Hematopoietic multipotent progenitor cell treated with erythropoietin and hydrocortisone succinate and interleukin-3 and kit ligand, for 17 days (in vitro differentiated cells): ENCODE measurements around the gene MYL10.

Experiments
- DNase-seq: peaks from one replicate; pipeline ENCODE4 v3.0.0-alpha.2; 2015; ENCODE audit warnings: low spot score

The MYL10 gene

GRCh38 chr7:101629171-101629570 lies at the start of gene MYL10:
MYL10 (minus strand) TSS chr7:101629296; CDS start chr7:101629118, 178 bp downstream.
- DNase-seq, result no peak

DNA sequence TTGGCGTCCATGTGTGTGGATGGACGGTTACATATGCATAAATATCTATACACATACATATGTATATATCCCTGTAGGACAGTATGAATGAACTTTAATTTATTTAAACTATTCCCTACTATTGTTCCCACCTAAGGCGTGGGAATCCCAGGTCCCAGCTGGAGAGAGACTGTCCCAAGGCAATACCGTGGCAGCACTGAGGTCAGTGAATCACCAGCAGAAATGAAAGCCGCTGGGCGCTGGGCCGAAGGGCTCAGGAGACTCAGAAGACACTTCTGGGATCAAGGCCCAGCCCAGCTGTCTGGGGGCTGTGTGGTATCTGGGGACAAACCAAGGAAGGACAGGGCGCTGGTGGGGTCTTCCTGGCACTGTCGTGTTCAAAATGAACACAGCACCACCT lies 49.6 kb upstream of the MYL10 start:
- DNase-seq, result no peak

- no peak for DNase-seq
Observed at GRCh38 chr7:101677797-101678479, 48.8 kb upstream of the MYL10 start.

DNA sequence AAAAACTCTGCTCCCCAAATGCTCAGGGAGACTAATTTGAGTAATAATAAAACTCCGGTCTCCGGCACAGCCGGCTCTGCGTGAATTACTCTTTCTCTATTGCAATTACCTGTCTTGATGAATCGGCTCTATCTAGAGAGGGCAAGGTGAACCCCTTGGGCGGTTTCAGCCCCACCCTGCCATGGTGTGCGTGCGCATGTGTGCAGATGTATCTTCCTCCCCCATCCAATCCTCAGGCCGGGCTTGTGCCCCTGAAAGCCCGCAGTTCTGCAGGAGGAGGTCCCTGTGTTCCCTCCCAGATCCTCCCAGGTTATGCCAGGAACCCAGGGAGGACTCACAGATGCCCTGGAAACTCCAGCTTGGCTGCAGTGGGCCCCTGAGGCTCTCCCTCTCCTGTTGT lies 48.3 kb upstream of the MYL10 start:
- DNase-seq, result no peak

DNA sequence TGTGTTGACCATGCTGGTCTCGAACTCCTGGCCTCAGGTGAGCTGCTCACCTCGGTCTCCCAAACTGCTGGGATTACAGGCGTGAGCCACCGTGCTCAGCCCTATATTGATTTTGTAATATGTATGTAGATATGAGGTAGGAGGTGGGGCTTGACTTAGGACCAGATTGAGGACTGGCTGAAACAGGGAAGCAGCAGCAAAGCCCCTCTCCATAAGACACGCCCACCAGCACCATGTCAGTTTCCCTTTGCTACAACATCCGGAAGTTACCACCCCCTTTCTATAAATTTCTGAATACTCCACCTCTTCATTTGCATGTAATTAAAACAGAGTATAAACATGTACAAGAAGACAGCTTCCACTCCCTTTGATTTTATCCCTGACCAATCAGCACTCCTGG lies 47.9 kb upstream of the MYL10 start:
- no peak for DNase-seq

GRCh38 chr7:101676062-101676598 lies 47.0 kb upstream of the MYL10 start:
- DNase-seq, result no peak

GRCh38 chr7:101674439-101674838 lies 45.3 kb upstream of the MYL10 start:
- DNase-seq, result no peak

DNA sequence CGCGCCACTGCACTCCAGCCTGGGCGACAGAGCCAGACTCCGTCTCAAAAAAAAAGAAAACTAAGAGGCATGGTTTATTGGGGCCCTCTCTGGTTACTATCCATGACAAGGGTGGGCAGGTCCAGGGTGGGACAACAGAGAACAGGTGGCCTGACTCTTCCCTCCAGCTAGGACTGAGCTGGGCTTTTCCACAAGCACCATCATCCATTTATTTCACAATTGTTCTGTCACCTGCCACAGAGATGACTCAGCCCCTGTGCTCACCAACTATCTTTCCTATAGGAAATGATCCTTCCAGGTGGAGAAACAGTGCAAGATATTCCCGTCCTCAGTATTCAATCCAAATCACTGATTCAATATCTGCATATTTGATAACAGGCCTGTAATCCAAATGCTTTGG lies 44.9 kb upstream of the MYL10 start:
- DNase-seq, result no peak

GRCh38 chr7:101673315-101673714 lies 44.2 kb upstream of the MYL10 start:
- no peak for DNase-seq

- DNase-seq, result no peak
Observed at GRCh38 chr7:101671371-101672356, 42.6 kb upstream of the MYL10 start.

GRCh38 chr7:101669307-101669706 lies 40.2 kb upstream of the MYL10 start:
- DNase-seq, result peak; percentile 9

DNA sequence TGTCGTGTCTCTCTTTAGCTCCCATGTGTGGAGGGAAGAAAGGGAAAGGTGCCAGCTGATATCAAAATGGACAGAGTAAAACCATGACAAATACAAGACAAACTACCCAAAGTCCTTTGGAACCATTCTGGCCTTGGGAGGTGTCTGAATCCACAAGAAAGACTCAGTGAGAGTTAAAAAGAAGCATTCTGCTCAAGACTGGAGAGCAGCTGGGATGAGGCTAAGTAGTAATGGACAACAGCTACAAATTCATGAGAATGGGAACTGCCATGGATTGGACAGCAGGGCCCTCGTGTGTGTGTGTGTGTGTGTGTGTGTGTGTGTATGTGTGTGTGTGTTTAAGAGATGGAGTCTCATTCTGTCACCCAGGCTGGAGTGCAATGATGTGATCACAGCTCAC lies 39.6 kb upstream of the MYL10 start:
- DNase-seq, result no peak

- no peak for DNase-seq
Observed at GRCh38 chr7:101667920-101668319, 38.8 kb upstream of the MYL10 start.

GRCh38 chr7:101667399-101667798 lies 38.3 kb upstream of the MYL10 start:
- no peak for DNase-seq

GRCh38 chr7:101666741-101667140 lies 37.6 kb upstream of the MYL10 start:
- no peak for DNase-seq

DNA sequence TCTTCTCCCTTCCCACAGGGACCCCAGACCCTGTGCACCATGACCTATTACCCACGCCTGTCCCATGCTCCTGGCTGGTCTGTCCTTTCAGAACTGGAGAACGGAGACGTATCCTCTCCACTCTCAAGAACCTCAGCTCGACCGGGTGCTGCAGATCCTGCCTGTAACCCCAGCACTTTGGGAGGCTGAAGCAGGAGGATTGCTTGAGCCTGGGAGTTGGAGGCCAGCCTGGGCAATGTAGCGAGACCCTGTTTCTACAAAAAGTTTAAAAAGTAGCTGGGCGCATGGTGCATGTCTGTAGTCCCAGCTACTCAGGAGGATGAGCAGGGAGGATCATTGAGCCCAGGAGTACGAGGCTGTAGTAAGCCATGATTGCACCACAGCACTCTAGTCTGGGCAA lies 37.2 kb upstream of the MYL10 start:
- no peak for DNase-seq

- DNase-seq, result no peak
Observed at GRCh38 chr7:101664893-101665471, 35.9 kb upstream of the MYL10 start.

GRCh38 chr7:101664436-101664835 lies 35.3 kb upstream of the MYL10 start:
- no peak for DNase-seq

- DNase-seq, result no peak
Observed at GRCh38 chr7:101663747-101664146, 34.7 kb upstream of the MYL10 start.

DNA sequence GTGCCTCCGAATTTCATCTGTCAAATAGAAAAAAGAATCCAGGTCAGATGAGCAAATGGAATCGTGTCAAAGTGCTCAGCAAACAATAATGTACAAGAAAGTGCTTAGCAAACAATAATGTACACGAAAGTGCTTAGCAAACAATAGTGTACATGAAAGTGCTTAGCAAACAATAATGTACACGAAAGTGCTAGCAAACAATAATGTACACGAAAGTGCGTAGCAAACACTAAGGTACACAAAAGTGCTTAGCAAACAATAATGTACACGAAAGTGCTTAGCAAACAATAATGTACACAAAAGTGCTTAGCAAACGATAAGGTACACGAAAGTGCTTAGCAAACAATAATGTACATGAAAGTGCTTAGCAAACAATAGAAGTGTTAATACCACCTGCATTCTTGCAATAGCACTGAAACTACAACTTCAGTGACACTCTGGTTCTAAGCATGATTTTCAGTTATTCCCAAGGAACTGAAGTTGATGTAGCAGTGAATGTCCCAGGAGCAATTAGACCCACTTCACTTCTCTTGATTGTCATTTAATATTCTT lies 33.4 kb upstream of the MYL10 start:
- DNase-seq, result no peak

GRCh38 chr7:101659706-101660105 lies 30.6 kb upstream of the MYL10 start:
- no peak for DNase-seq

DNA sequence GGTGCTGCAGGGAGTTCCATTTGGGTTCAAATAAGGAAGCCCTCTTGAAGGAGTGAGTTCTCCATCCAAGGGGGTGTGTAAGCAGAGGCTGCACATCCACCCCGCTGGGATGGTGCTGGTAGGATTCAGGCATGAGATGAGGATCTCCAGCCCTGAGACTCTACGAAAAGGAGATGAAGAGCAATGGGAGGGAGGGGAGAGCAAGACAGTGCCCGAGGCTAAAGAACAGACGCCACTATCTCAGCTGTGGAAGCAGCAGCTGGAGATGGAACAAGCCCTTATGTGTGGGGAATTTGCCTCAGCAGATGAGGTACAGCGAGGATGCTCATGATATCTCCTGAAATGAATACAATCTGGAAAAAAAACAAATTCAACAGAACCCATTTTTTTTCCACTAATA lies 28.1 kb upstream of the MYL10 start:
- DNase-seq, result no peak
